ENCODE data around the gene CCDC157.
A peak's percentile ranks its signal among the peaks of the same experiment; 100 is the strongest.

Gene CCDC157

GRCh38 chr22:30354644-30355043, 2.2 kb upstream of the CCDC157 start:
- no peak for DNase-seq (ENCODE audit: low read depth)

- no peak for DNase-seq (ENCODE audit: low read depth)
Measured at GRCh38 chr22:30357236-30357570, 396 bp downstream of the CCDC157 start.

- no peak for DNase-seq (ENCODE audit: low read depth)
Measured at GRCh38 chr22:30357650-30358215, 926 bp downstream of the CCDC157 start.

- DNase-seq (ENCODE audit: low read depth) = no peak
Measured at GRCh38 chr22:30358541-30358940, 1.7 kb downstream of the CCDC157 start.

- DNase-seq (ENCODE audit: low read depth) = no peak
Measured at GRCh38 chr22:30361916-30362650, 5.3 kb downstream of the CCDC157 start.

GRCh38 chr22:30362651-30363281, 6.0 kb downstream of the CCDC157 start:
- no peak for DNase-seq (ENCODE audit: low read depth)

- no peak for DNase-seq (ENCODE audit: low read depth)
Measured at GRCh38 chr22:30365891-30366290, 9.1 kb downstream of the CCDC157 start.

- no peak for DNase-seq (ENCODE audit: low read depth)
Measured at GRCh38 chr22:30368420-30368819, 11.6 kb downstream of the CCDC157 start.

- no peak for DNase-seq (ENCODE audit: low read depth)
Measured at GRCh38 chr22:30370641-30371230, 13.9 kb downstream of the CCDC157 start.

GRCh38 chr22:30371321-30371720, 14.5 kb downstream of the CCDC157 start:
- DNase-seq (ENCODE audit: low read depth) = no peak

GRCh38 chr22:30371981-30372380, 15.2 kb downstream of the CCDC157 start:
- DNase-seq (ENCODE audit: low read depth) = no peak

GRCh38 chr22:30372915-30373314, 16.1 kb downstream of the CCDC157 start:
- DNase-seq (ENCODE audit: low read depth) = no peak

GRCh38 chr22:30373331-30374325, 16.8 kb downstream of the CCDC157 start:
- no peak for DNase-seq (ENCODE audit: low read depth)

GRCh38 chr22:30375312-30375849, 18.6 kb downstream of the CCDC157 start:
- DNase-seq (ENCODE audit: low read depth) = no peak

- DNase-seq (ENCODE audit: low read depth) = no peak
Measured at GRCh38 chr22:30380011-30380410, 23.2 kb downstream of the CCDC157 start.

- no peak for DNase-seq (ENCODE audit: low read depth)
Measured at GRCh38 chr22:30381264-30381663, 24.5 kb downstream of the CCDC157 start.

- no peak for DNase-seq (ENCODE audit: low read depth)
Measured at GRCh38 chr22:30382340-30382739, 25.5 kb downstream of the CCDC157 start.

- no peak for DNase-seq (ENCODE audit: low read depth)
Measured at GRCh38 chr22:30383061-30383460, 26.3 kb downstream of the CCDC157 start.

GRCh38 chr22:30385942-30386341, 29.1 kb downstream of the CCDC157 start:
- no peak for DNase-seq (ENCODE audit: low read depth)

GRCh38 chr22:30386608-30386959, 29.8 kb downstream of the CCDC157 start:
- DNase-seq (ENCODE audit: low read depth) = no peak

GRCh38 chr22:30386960-30387827, 30.4 kb downstream of the CCDC157 start, which contains the start of gene RNF215:
TSS of gene RNF215 (minus strand) at chr22:30387411. CDS start at chr22:30387313, 98 bp downstream.
- peak; percentile 74 for DNase-seq (ENCODE audit: low read depth)
